C4-2B (cell line): ENCODE results near the gene PPP5C.

ENCODE experiments used
- ZFX ChIP-seq: fragments of 450-650 bp; IDR thresholded peaks from 2 replicates; pipeline ENCODE4 v1.6.1; 2017
- TF ChIP-seq, protein P1 (sequence below): fragments of 450-650 bp; conservative IDR thresholded peaks from 2 replicates; pipeline ENCODE4 v1.5.1; 2017; ENCODE audit warnings: mild to moderate bottlenecking

DNA sequence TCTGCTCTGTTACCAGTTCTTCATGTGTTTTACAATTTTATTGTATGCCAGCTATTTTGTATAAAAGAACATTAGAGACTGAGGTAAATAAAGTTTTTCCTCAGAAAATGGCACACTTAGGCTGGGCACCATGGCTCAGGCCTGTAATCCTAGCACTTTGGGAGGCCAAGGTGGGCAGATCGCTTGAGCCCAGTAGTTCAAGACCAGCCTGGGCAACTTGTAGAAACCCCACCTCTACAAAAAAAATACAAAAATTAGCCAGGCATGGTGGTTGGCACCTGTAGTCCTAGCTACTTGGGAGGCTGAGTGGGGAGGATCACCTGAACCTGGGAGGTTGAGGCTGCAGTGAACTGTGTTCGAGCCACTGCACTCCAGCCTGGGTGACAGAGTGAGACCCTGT is 34.5 kb downstream of the PPP5C start:
- TF ChIP-seq, protein P1, sequence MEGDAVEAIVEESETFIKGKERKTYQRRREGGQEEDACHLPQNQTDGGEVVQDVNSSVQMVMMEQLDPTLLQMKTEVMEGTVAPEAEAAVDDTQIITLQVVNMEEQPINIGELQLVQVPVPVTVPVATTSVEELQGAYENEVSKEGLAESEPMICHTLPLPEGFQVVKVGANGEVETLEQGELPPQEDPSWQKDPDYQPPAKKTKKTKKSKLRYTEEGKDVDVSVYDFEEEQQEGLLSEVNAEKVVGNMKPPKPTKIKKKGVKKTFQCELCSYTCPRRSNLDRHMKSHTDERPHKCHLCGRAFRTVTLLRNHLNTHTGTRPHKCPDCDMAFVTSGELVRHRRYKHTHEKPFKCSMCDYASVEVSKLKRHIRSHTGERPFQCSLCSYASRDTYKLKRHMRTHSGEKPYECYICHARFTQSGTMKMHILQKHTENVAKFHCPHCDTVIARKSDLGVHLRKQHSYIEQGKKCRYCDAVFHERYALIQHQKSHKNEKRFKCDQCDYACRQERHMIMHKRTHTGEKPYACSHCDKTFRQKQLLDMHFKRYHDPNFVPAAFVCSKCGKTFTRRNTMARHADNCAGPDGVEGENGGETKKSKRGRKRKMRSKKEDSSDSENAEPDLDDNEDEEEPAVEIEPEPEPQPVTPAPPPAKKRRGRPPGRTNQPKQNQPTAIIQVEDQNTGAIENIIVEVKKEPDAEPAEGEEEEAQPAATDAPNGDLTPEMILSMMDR = no peak
- no peak for TF ChIP-seq ZFX
